GM06990 (cell line): Measurements from ENCODE around the gene TAF6L.
A peak's percentile ranks its signal among the peaks of the same experiment; 100 is the strongest.

ENCODE experiments used
- DNase-seq: peaks from one replicate; pipeline ENCODE4 v3.0.0-alpha.2; 2011; ENCODE audit not compliant: insufficient read length; ENCODE audit errors: extremely low read depth
- H3K27me3 ChIP-seq: replicated peaks from 2 replicates; pipeline ENCODE4 v1.6.0; 2011; ENCODE audit warnings: low read length; ENCODE audit not compliant: control insufficient read depth, insufficient read depth
- H3K36me3 ChIP-seq: 2 replicates; pipeline ENCODE4 v1.5.1; 2011; ENCODE audit warnings: low read length; ENCODE audit not compliant: control insufficient read depth, insufficient read depth
- H3K4me3 ChIP-seq: replicated peaks from 2 replicates; pipeline ENCODE4 v1.5.1; 2011; ENCODE audit warnings: low read depth, mild to moderate bottlenecking, control low read depth, low read length
- TF ChIP-seq, protein P1 (sequence below): IDR thresholded peaks from 2 replicates; pipeline ENCODE4 v1.5.1; 2011; ENCODE audit warnings: low read length, control low read depth, mild to moderate bottlenecking, inconsistent platforms; ENCODE audit not compliant: insufficient read depth, poor library complexity, severe bottlenecking

Gene TAF6L

GRCh38 chr11:62805076-62805892 lies 34.1 kb downstream of the TAF6L start, which contains the start of gene NXF1:
Gene NXF1 (minus strand): TSS chr11:62805440. CDS start chr11:62805356, 84 bp downstream.
- TF ChIP-seq, protein P1, sequence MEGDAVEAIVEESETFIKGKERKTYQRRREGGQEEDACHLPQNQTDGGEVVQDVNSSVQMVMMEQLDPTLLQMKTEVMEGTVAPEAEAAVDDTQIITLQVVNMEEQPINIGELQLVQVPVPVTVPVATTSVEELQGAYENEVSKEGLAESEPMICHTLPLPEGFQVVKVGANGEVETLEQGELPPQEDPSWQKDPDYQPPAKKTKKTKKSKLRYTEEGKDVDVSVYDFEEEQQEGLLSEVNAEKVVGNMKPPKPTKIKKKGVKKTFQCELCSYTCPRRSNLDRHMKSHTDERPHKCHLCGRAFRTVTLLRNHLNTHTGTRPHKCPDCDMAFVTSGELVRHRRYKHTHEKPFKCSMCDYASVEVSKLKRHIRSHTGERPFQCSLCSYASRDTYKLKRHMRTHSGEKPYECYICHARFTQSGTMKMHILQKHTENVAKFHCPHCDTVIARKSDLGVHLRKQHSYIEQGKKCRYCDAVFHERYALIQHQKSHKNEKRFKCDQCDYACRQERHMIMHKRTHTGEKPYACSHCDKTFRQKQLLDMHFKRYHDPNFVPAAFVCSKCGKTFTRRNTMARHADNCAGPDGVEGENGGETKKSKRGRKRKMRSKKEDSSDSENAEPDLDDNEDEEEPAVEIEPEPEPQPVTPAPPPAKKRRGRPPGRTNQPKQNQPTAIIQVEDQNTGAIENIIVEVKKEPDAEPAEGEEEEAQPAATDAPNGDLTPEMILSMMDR = no peak
- Histone ChIP-seq H3K36me3 (peaks cover 15% of the 10 kb centered on the region), H3K4me3 (peak within 1 kb of the TSS; percentile 78), H3K27me3 (no peaks in the 10 kb centered on the region)
- peak; percentile 98 for DNase-seq

- TF ChIP-seq, protein P1 = no peak
- DNase-seq = no peak
- Histone ChIP-seq H3K4me3 (peak overlapping the region; percentile 78), H3K36me3 (peaks cover 13% of the 10 kb centered on the region), H3K27me3 (no peaks in the 10 kb centered on the region)
These were observed 34.8 kb downstream of the TAF6L start for GRCh38 chr11:62805961-62806441.

DNA sequence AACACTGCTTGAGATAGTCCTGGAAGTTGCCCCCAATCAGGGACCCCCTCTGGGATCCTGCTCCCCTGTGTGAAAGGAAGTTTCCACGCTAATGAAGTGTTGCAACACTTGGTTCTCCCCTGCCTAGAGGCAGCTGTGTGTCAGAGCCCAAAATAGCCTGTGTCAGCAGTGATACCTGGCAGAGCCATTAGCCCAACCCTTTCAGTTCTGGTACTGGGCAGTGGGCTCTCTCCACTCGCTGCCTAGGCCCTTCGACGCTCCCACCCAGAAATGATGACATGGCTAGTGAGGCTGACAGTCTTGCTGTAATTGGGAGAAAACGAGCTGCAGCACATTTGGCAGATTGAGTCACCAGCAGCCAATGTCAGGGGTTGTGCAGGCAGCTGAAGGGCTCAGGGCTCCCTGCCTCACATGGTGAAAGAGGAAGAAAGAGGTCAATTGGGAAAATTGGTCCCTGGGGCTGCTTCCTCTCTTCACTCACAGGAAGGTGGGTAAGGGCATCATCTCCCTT lies 35.5 kb downstream of the TAF6L start:
- no peak for DNase-seq
- Histone ChIP-seq H3K27me3 (no peaks in the 10 kb centered on the region), H3K4me3 (peak overlapping the region; percentile 78), H3K36me3 (peaks cover 6% of the 10 kb centered on the region)
- TF ChIP-seq, protein P1 = no peak

DNA sequence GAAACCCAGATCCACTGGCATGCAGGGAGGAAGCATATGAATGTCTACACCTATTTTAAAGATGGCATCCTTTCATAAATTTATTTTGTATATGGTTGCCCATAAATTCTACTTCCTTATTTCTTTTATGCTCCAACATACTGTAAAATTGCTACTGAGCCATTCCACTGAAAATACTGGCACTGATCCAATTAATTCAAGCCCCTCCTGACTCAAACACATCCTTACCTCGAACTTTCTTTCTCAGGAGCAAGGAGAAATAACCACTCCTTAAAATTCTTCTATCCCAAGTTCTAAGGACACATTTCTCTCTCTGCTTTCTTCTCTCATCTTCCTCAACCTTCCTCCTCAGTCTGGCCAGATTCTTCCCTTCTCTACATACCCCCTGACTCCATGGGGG lies 39.6 kb downstream of the TAF6L start:
- DNase-seq = no peak
- TF ChIP-seq, protein P1 = no peak
- no peaks in the 10 kb centered on the region for H3K27me3 ChIP-seq
- H3K4me3 ChIP-seq = no peak overlapping the region
- no peaks in the 10 kb centered on the region; the same call in 1 of the 2 replicates for H3K36me3 ChIP-seq

DNA sequence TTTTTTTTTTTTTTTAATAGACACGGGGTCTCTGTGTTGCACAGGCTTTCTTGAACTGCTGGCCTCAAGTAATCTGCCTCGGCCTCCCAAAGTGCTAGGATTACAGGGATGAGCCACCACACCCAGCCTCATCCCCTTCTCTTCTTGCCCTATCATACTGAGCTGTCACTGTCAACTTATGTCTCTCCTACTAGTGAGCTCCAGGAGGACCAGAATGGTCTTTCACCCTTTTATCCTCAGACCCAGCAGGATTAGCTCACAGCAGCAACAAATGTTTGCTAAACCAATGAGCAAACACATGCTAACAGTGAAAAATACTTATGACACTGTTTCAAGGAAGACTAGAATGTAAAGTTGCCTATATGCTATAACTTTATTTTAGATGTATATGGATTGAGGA lies 40.5 kb downstream of the TAF6L start:
- Histone ChIP-seq H3K4me3 (no peak overlapping the region), H3K27me3 (no peaks in the 10 kb centered on the region), H3K36me3 (peaks cover 1% of the 10 kb centered on the region; the same call in 1 of the 2 replicates)
- no peak for DNase-seq
- TF ChIP-seq, protein P1 = no peak
